ENCODE results near the gene TMEM132D. TPM values are rescaled to one million over a fixed set of nuclear protein-coding genes. Genes with fewer than 3 reads are reported as not detected.

The TMEM132D gene
- total RNA-seq, 1 donor from 2014 or later: not detected

DNA sequence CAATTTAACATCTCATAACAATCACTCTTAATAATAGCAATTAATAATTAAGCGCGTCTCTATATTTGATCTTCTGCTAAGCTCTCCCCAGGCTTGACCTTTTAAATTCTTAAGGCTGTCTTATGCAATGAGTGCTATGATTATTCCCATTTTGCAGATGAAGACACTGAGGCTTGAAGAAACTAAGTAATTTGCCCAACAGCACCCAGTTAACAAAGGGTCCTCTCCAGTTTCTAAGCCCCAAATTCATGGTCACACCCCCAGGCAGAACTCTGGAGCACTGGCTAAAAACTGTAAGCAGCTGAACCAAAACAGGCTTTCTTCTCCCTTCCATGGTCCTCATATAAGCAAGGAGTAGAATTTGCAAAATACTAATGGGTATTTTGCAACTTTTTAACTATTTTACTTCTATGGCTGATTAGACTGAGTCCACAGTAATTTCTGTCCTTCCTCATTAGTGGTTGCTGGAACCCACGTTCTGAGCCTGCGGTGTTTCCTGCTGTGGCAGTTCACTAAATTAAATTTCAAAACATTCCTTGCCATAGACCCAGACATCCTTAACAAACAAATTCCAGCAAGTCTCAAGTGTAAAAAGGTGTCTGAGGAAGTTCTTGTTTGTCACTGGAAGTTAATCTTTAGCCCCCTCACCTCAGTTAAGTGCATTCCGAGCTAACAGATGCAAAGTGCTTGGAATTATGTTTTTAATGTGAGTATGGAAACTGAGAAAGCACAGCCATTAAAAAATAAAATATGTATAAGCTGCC lies 76.5 kb downstream of the TMEM132D start:
- Mint-ChIP-seq H3K27ac (ENCODE audit: unreplicated experiment) (no peak overlapping the region), H3K4me3 (ENCODE audit: unreplicated experiment) (no peak overlapping the region), H3K27me3 (ENCODE audit: low read depth, unreplicated experiment) (no peaks in the 10 kb centered on the region), H3K9me3 (ENCODE audit: unreplicated experiment) (peaks cover 17% of the 10 kb centered on the region), H3K36me3 (ENCODE audit: low read depth, unreplicated experiment) (no peaks in the 10 kb centered on the region), H3K4me1 (ENCODE audit: low read depth, unreplicated experiment) (no peaks in the 10 kb centered on the region)
- no peak overlapping the region for H3K4me3 ChIP-seq (ENCODE audit: insufficient read depth, low read depth, low read length)
- no peaks in the 10 kb centered on the region for H3K36me3 ChIP-seq (ENCODE audit: insufficient read depth, low read length)
- H3K27me3 ChIP-seq (ENCODE audit: insufficient read depth, low read length): no peaks in the 10 kb centered on the region
- TF ChIP-seq, protein P1, sequence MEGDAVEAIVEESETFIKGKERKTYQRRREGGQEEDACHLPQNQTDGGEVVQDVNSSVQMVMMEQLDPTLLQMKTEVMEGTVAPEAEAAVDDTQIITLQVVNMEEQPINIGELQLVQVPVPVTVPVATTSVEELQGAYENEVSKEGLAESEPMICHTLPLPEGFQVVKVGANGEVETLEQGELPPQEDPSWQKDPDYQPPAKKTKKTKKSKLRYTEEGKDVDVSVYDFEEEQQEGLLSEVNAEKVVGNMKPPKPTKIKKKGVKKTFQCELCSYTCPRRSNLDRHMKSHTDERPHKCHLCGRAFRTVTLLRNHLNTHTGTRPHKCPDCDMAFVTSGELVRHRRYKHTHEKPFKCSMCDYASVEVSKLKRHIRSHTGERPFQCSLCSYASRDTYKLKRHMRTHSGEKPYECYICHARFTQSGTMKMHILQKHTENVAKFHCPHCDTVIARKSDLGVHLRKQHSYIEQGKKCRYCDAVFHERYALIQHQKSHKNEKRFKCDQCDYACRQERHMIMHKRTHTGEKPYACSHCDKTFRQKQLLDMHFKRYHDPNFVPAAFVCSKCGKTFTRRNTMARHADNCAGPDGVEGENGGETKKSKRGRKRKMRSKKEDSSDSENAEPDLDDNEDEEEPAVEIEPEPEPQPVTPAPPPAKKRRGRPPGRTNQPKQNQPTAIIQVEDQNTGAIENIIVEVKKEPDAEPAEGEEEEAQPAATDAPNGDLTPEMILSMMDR (IDR thresholded peaks at IDR 0.05; ENCODE audit: insufficient read depth, low read depth, low read length): no peak
- TF ChIP-seq EZH2 (IDR thresholded peaks at IDR 0.05; ENCODE audit: insufficient read depth, low read length): no peak
- H2AFZ ChIP-seq (ENCODE audit: low read depth, low read length): no peak overlapping the region
- H3K9me3 ChIP-seq (ENCODE audit: insufficient read depth, low read depth, low read length): no peaks in the 10 kb centered on the region
- DNase-seq (ENCODE audit: low read depth): no peak
- H3K27ac ChIP-seq (ENCODE audit: low read depth, low read length): no peak overlapping the region
- H3K9ac ChIP-seq (ENCODE audit: low read length): no peak overlapping the region
- no peak overlapping the region for H3K4me2 ChIP-seq (ENCODE audit: low read length)
- peaks cover 4% of the 10 kb centered on the region for H3K4me1 ChIP-seq (ENCODE audit: insufficient read depth, low read length)
- no peaks in the 10 kb centered on the region for H4K20me1 ChIP-seq (ENCODE audit: insufficient read depth, low read length)
- no peak for FAIRE-seq
- no peaks in the 10 kb centered on the region for H3K79me2 ChIP-seq (ENCODE audit: insufficient read depth, low read length)

DNA sequence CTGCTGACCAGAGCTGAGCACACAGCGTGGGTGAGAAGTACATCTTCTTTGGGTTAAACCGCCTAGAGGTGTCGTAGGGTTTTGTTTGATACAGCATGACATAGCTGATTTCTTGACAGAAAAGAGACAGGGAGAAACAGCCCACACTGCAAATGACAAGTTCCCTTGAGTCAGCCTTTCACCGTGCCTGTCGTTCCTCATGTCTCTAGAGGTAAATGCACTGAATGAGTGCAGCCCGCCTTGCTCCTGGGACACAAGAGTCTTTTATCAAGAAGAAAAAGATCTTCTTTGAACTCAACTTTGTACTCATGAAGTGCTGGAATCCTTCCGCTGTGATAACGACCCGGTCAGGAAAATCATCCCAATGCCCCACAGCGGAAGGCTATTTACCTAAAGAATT lies 77.6 kb downstream of the TMEM132D start:
- Histone ChIP-seq H3K27me3 (ENCODE audit: insufficient read depth, low read length) (no peaks in the 10 kb centered on the region), H3K27ac (ENCODE audit: low read depth, low read length) (no peak overlapping the region), H2AFZ (ENCODE audit: low read depth, low read length) (no peak overlapping the region), H3K4me1 (ENCODE audit: insufficient read depth, low read length) (peaks cover 3% of the 10 kb centered on the region), H4K20me1 (ENCODE audit: insufficient read depth, low read length) (no peaks in the 10 kb centered on the region), H3K36me3 (ENCODE audit: insufficient read depth, low read length) (no peaks in the 10 kb centered on the region), H3K4me3 (ENCODE audit: insufficient read depth, low read depth, low read length) (no peak overlapping the region), H3K9ac (ENCODE audit: low read length) (no peak overlapping the region), H3K79me2 (ENCODE audit: insufficient read depth, low read length) (no peaks in the 10 kb centered on the region), H3K9me3 (ENCODE audit: insufficient read depth, low read depth, low read length) (no peaks in the 10 kb centered on the region), H3K4me2 (ENCODE audit: low read length) (no peak overlapping the region)
- no peak overlapping the region for H3K27ac Mint-ChIP-seq (ENCODE audit: unreplicated experiment)
- no peaks in the 10 kb centered on the region for H3K36me3 Mint-ChIP-seq (ENCODE audit: low read depth, unreplicated experiment)
- peaks cover 20% of the 10 kb centered on the region for H3K9me3 Mint-ChIP-seq (ENCODE audit: unreplicated experiment)
- DNase-seq (ENCODE audit: low read depth) (no peak), FAIRE-seq (no peak)
- no peak for TF ChIP-seq EZH2 (IDR thresholded peaks at IDR 0.05; ENCODE audit: insufficient read depth, low read length)
- H3K4me1 Mint-ChIP-seq (ENCODE audit: low read depth, unreplicated experiment): no peaks in the 10 kb centered on the region
- H3K27me3 Mint-ChIP-seq (ENCODE audit: low read depth, unreplicated experiment): no peaks in the 10 kb centered on the region
- H3K4me3 Mint-ChIP-seq (ENCODE audit: unreplicated experiment): no peak overlapping the region

DNA sequence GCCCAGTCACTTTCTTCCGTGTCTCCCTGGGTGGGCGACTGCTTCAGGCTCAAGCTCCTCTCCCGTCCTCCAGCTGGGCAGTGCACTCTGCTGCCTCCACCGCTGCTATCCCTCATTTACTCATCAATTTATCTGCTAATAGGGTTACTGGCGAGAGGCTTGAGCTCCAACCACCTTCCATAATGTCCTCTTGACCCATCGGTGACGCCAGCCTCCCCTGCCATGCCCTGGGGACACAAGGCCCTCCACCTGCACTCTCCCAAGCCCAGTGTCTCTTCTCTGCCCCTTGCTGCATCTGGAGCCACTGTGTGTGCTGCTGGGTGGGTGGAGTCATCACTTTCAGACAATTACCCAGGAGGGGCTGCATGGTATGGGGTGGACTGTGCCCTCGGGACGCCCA lies 78.5 kb downstream of the TMEM132D start:
- no peak for TF ChIP-seq EZH2 (IDR thresholded peaks at IDR 0.05; ENCODE audit: insufficient read depth, low read length)
- TF ChIP-seq, protein P1 (IDR thresholded peaks at IDR 0.05; ENCODE audit: insufficient read depth, low read depth, low read length): no peak
- Histone ChIP-seq H4K20me1 (ENCODE audit: insufficient read depth, low read length) (no peaks in the 10 kb centered on the region), H3K27me3 (ENCODE audit: insufficient read depth, low read length) (no peaks in the 10 kb centered on the region), H3K4me2 (ENCODE audit: low read length) (no peak overlapping the region), H2AFZ (ENCODE audit: low read depth, low read length) (no peak overlapping the region), H3K36me3 (ENCODE audit: insufficient read depth, low read length) (no peaks in the 10 kb centered on the region), H3K79me2 (ENCODE audit: insufficient read depth, low read length) (no peaks in the 10 kb centered on the region), H3K27ac (ENCODE audit: low read depth, low read length) (no peak overlapping the region), H3K4me1 (ENCODE audit: insufficient read depth, low read length) (no peaks in the 10 kb centered on the region), H3K4me3 (ENCODE audit: insufficient read depth, low read depth, low read length) (no peak overlapping the region), H3K9me3 (ENCODE audit: insufficient read depth, low read depth, low read length) (no peaks in the 10 kb centered on the region), H3K9ac (ENCODE audit: low read length) (no peak overlapping the region)
- H3K4me1 Mint-ChIP-seq (ENCODE audit: low read depth, unreplicated experiment): no peaks in the 10 kb centered on the region
- DNase-seq (ENCODE audit: low read depth) (no peak), FAIRE-seq (no peak)
- H3K4me3 Mint-ChIP-seq (ENCODE audit: unreplicated experiment): no peak overlapping the region
- peaks cover 20% of the 10 kb centered on the region for H3K9me3 Mint-ChIP-seq (ENCODE audit: unreplicated experiment)
- H3K27ac Mint-ChIP-seq (ENCODE audit: unreplicated experiment): no peak overlapping the region
- H3K27me3 Mint-ChIP-seq (ENCODE audit: low read depth, unreplicated experiment): no peaks in the 10 kb centered on the region
- H3K36me3 Mint-ChIP-seq (ENCODE audit: low read depth, unreplicated experiment): no peaks in the 10 kb centered on the region

Measured in astrocyte (in vitro differentiated cells and primary cell).